Measurements from ENCODE around the gene MT1E. TPM values are rescaled to one million over a fixed set of nuclear protein-coding genes. Genes with fewer than 3 reads are reported as not detected.
A peak's percentile ranks its signal among the peaks of the same experiment; 100 is the strongest.

Gene MT1E
- total and polyA plus RNA-seq, 2 donors (not counting 1 experiment from before 2014, with no cell fraction given), result 390 to 465 TPM

- Histone ChIP-seq H4K20me1 (ENCODE audit: control insufficient read depth, extremely low read depth, insufficient read depth, low read length) (no peaks in the 10 kb centered on the region), H3K36me3 (ENCODE audit: control insufficient read depth, insufficient read depth, low read length) (no peaks in the 10 kb centered on the region), H3K79me2 (ENCODE audit: control insufficient read depth, insufficient read depth, low read length) (no peaks in the 10 kb centered on the region), H3K27me3 (ENCODE audit: control insufficient read depth, insufficient read depth, low read length) (no peaks in the 10 kb centered on the region), H3K9ac (ENCODE audit: insufficient read depth, low read length) (peak overlapping the region; percentile 36), H3K27ac (ENCODE audit: insufficient read depth, low read length) (peak overlapping the region; percentile 77), H3K4me1 (ENCODE audit: control insufficient read depth, extremely low read depth, insufficient read depth, low read length) (peaks cover 19% of the 10 kb centered on the region), H3K9me3 (ENCODE audit: control insufficient read depth, insufficient read depth, low read depth, low read length) (no peaks in the 10 kb centered on the region), H2AFZ (ENCODE audit: low read length) (peak overlapping the region; percentile 85), H3K4me3 (replicated peaks in 1 of 4; ENCODE audit: control extremely low read depth in 1 of 4, insufficient read depth in 1 of 4, low read depth in 3 of 4, low read length in 4 of 4) (peak overlapping the region in 3 of 4 experiments; percentile 19 to 44 (median 31)), H3K4me2 (ENCODE audit: extremely low read depth, insufficient read depth, low read length) (peak overlapping the region; percentile 65)
- DNase-seq (ENCODE audit: low read depth in 2 of 2), result no peak
- no peak for TF ChIP-seq EZH2 (IDR thresholded peaks at IDR 0.05; ENCODE audit: low read length, missing control alignments)
These were observed 8.9 kb upstream of the MT1E start for GRCh38 chr16:56616608-56617211.

DNA sequence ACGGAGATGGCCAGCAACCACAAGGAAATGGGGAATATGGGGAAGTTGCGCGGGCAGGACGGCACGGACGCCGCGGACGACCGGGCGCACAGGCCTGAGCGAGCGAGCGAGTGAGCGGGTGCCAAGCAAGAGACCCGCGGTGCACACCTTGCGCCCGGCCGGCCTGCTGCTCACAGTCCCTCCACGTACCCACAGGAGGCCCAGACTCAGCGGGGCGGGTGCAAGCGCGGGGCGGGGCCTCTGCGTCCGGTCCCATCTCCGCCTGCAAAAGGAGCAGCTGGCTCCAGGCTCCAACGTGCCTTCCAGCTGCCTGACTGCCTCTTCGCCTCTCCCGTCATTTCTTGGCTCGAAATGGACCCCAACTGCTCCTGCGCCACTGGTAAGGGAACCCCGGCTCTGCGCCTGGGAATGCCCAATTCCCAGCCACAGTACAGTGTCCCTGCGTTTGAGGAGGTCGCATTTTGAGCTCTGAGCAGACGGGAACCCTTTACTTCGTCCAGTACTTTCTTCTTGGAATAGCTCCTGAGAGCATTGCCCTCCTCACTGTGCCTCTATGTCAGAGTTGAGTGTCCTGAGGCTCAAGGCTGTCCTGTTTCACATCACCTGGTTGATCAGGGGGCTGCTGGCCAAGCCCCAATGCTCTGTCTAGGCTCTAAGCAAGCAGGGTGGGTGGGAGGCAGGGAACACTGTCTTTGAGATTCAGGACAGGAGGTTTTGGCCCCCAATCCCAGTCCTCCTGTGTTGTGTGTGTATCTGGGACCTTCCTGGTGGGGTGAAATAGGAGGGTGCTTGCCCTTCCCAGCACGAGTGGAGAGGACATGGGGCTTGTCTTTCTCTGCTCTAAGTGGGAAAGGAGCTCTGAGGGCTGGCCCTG, 8.1 kb upstream of the MT1E start:
- Histone ChIP-seq H3K27ac (ENCODE audit: insufficient read depth, low read length) (peak overlapping the region; percentile 77), H3K9me3 (ENCODE audit: control insufficient read depth, insufficient read depth, low read depth, low read length) (no peaks in the 10 kb centered on the region), H3K4me1 (ENCODE audit: control insufficient read depth, extremely low read depth, insufficient read depth, low read length) (peaks cover 18% of the 10 kb centered on the region), H4K20me1 (ENCODE audit: control insufficient read depth, extremely low read depth, insufficient read depth, low read length) (no peaks in the 10 kb centered on the region), H3K79me2 (ENCODE audit: control insufficient read depth, insufficient read depth, low read length) (no peaks in the 10 kb centered on the region), H2AFZ (ENCODE audit: low read length) (peak overlapping the region; percentile 85), H3K9ac (ENCODE audit: insufficient read depth, low read length) (peak overlapping the region; percentile 36), H3K4me2 (ENCODE audit: extremely low read depth, insufficient read depth, low read length) (peak overlapping the region; percentile 97), H3K4me3 (replicated peaks in 1 of 4; ENCODE audit: control extremely low read depth in 1 of 4, insufficient read depth in 1 of 4, low read depth in 3 of 4, low read length in 4 of 4) (peak overlapping the region; percentile 30 to 52 (median 38)), H3K27me3 (ENCODE audit: control insufficient read depth, insufficient read depth, low read length) (no peaks in the 10 kb centered on the region), H3K36me3 (ENCODE audit: control insufficient read depth, insufficient read depth, low read length) (no peaks in the 10 kb centered on the region)
- peak; percentile 73 to 78 for DNase-seq (ENCODE audit: low read depth in 2 of 2)
- TF ChIP-seq, protein P1, sequence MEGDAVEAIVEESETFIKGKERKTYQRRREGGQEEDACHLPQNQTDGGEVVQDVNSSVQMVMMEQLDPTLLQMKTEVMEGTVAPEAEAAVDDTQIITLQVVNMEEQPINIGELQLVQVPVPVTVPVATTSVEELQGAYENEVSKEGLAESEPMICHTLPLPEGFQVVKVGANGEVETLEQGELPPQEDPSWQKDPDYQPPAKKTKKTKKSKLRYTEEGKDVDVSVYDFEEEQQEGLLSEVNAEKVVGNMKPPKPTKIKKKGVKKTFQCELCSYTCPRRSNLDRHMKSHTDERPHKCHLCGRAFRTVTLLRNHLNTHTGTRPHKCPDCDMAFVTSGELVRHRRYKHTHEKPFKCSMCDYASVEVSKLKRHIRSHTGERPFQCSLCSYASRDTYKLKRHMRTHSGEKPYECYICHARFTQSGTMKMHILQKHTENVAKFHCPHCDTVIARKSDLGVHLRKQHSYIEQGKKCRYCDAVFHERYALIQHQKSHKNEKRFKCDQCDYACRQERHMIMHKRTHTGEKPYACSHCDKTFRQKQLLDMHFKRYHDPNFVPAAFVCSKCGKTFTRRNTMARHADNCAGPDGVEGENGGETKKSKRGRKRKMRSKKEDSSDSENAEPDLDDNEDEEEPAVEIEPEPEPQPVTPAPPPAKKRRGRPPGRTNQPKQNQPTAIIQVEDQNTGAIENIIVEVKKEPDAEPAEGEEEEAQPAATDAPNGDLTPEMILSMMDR (conservative IDR thresholded peaks at IDR 0.05 in 1 of 2, IDR thresholded peaks at IDR 0.05 in 1 of 2; ENCODE audit: low read depth in 1 of 2, low read length in 2 of 2), result no peak
- no peak for TF ChIP-seq EZH2 (IDR thresholded peaks at IDR 0.05; ENCODE audit: low read length, missing control alignments)

DNA sequence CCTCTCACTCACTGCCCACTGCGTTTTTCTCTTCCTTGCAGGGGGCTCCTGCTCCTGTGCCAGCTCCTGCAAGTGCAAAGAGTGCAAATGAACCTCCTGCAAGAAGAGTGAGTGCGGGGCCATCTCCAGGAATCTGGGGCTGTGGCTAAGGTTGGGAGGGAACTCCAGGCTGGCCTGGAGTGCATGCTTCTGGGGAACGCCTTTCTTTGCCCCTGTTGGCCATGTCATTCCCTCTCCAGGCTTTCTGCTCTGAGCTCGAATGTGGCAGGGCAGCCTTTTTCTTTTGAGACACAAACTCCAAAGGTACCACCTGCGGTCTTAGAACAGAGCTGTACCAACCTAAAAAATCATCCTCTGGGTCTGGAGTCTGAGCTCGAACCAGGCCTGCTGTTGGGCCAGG, 7.4 kb upstream of the MT1E start:
- H4K20me1 ChIP-seq (ENCODE audit: control insufficient read depth, extremely low read depth, insufficient read depth, low read length), result no peaks in the 10 kb centered on the region
- H3K27ac ChIP-seq (ENCODE audit: insufficient read depth, low read length), result peak overlapping the region; percentile 77
- H3K9me3 ChIP-seq (ENCODE audit: control insufficient read depth, insufficient read depth, low read depth, low read length), result no peaks in the 10 kb centered on the region
- H3K4me1 ChIP-seq (ENCODE audit: control insufficient read depth, extremely low read depth, insufficient read depth, low read length), result peaks cover 18% of the 10 kb centered on the region
- no peak overlapping the region for H2AFZ ChIP-seq (ENCODE audit: low read length)
- TF ChIP-seq, protein P1 (conservative IDR thresholded peaks at IDR 0.05 in 1 of 2, IDR thresholded peaks at IDR 0.05 in 1 of 2; ENCODE audit: low read depth in 1 of 2, low read length in 2 of 2), result no peak
- no peak for TF ChIP-seq EZH2 (IDR thresholded peaks at IDR 0.05; ENCODE audit: low read length, missing control alignments)
- no peak for DNase-seq (ENCODE audit: low read depth in 2 of 2)
- no peaks in the 10 kb centered on the region for H3K27me3 ChIP-seq (ENCODE audit: control insufficient read depth, insufficient read depth, low read length)
- H3K4me3 ChIP-seq (replicated peaks in 1 of 4; ENCODE audit: control extremely low read depth in 1 of 4, insufficient read depth in 1 of 4, low read depth in 3 of 4, low read length in 4 of 4), result peak overlapping the region in 1 of 4 experiments; percentile 52
- no peaks in the 10 kb centered on the region for H3K79me2 ChIP-seq (ENCODE audit: control insufficient read depth, insufficient read depth, low read length)
- H3K36me3 ChIP-seq (ENCODE audit: control insufficient read depth, insufficient read depth, low read length), result no peaks in the 10 kb centered on the region
- no peak overlapping the region for H3K9ac ChIP-seq (ENCODE audit: insufficient read depth, low read length)
- H3K4me2 ChIP-seq (ENCODE audit: extremely low read depth, insufficient read depth, low read length), result peak overlapping the region; percentile 97
